EH (cell line): ENCODE data around the gene TRIM41.
"Not testable (repeated sequence)": the region's sequence is repeated elsewhere in the genome, so short reads cannot be mapped to it uniquely, and the experiment has no call there.

Source experiments
- DNase-seq: peaks from one replicate; pipeline ENCODE4 v3.0.0-alpha.2; 2015; ENCODE audit warnings: low read depth

Gene TRIM41

GRCh38 chr5:181211208-181211607, 11.9 kb upstream of the TRIM41 start:
- DNase-seq: no peak

- no peak for DNase-seq
Observed at GRCh38 chr5:181212080-181212479, 11.0 kb upstream of the TRIM41 start.

GRCh38 chr5:181212934-181213333, 10.1 kb upstream of the TRIM41 start:
- no peak for DNase-seq

- not testable (repeated sequence) for DNase-seq
Observed at GRCh38 chr5:181214249-181214648, 8.8 kb upstream of the TRIM41 start.

GRCh38 chr5:181215997-181216989, 6.8 kb upstream of the TRIM41 start:
- DNase-seq: peak; percentile 39

GRCh38 chr5:181217111-181217802, 5.8 kb upstream of the TRIM41 start:
- peak; percentile 66 for DNase-seq

GRCh38 chr5:181217803-181218062, 5.3 kb upstream of the TRIM41 start:
- no peak for DNase-seq

- peak; percentile 31 for DNase-seq
Observed at GRCh38 chr5:181218795-181219124, 4.3 kb upstream of the TRIM41 start.

GRCh38 chr5:181219262-181220177, 3.6 kb upstream of the TRIM41 start:
- DNase-seq: no peak

- no peak for DNase-seq
Observed at GRCh38 chr5:181220178-181220515, 2.9 kb upstream of the TRIM41 start.

GRCh38 chr5:181221105-181221791, 1.8 kb upstream of the TRIM41 start:
- DNase-seq: no peak

- peak; percentile 97 for DNase-seq
Observed at GRCh38 chr5:181221792-181222629, 1.1 kb upstream of the TRIM41 start.

GRCh38 chr5:181222630-181223057, 437 bp upstream of the TRIM41 start:
- no peak for DNase-seq

GRCh38 chr5:181223729-181224389, 778 bp downstream of the TRIM41 start:
- DNase-seq: peak; percentile 52

GRCh38 chr5:181224390-181225229, 1.5 kb downstream of the TRIM41 start:
- DNase-seq: no peak

GRCh38 chr5:181229996-181230395, 6.9 kb downstream of the TRIM41 start:
- DNase-seq: no peak

- DNase-seq: no peak
Observed at GRCh38 chr5:181230551-181230950, 7.5 kb downstream of the TRIM41 start.

- DNase-seq: no peak
Observed at GRCh38 chr5:181231432-181231831, 8.4 kb downstream of the TRIM41 start.

- no peak for DNase-seq
Observed at GRCh38 chr5:181232593-181232992, 9.5 kb downstream of the TRIM41 start.
